SK-N-DZ (cell line): Measurements from ENCODE around the gene FBXO45. TPM values are rescaled to one million over a fixed set of nuclear protein-coding genes. Genes with fewer than 3 reads are reported as not detected.
"Not testable (repeated sequence)": the region's sequence is repeated elsewhere in the genome, so short reads cannot be mapped to it uniquely, and the experiment has no call there.

Experiments used
- DNase-seq: peaks from one replicate; pipeline ENCODE4 v3.0.0-alpha.2; 2015; ENCODE audit warnings: low spot score
- polyA plus RNA-seq, 2 experiments: library from polyadenylated mRNA; depleted of rRNA; stranded (reverse); fragments of >200 nt; gene quantifications; 2 replicates each; pipeline ENCODE4 v1.2.3, GENCODE V29; 2014

The FBXO45 gene
- 26.5 and 30.4 TPM in 2 replicates for polyA plus RNA-seq (2014; cell fraction: cytosol; rRNA removed)
- polyA plus RNA-seq (2014; cell fraction: nucleus; rRNA removed), result 10.2 and 11.2 TPM in 2 replicates

GRCh38 chr3:196568246-196569002 is at the start of gene FBXO45, which contains the start of gene WDR53:
TSS of gene FBXO45 (plus strand) at chr3:196568660. CDS start at chr3:196568985, 325 bp downstream.
TSS of gene WDR53 (minus strand) at chr3:196568554. CDS start at chr3:196561475, 7,079 bp downstream.
- peak; percentile 94 for DNase-seq

GRCh38 chr3:196518966-196519717 is 49.3 kb upstream of the FBXO45 start:
- peak; percentile 45 for DNase-seq

- no peak for DNase-seq
Observed at GRCh38 chr3:196519718-196520082, 48.8 kb upstream of the FBXO45 start.

- not testable (repeated sequence) for DNase-seq
Observed at GRCh38 chr3:196521291-196521690, 47.2 kb upstream of the FBXO45 start.

- DNase-seq, result no peak
Observed at GRCh38 chr3:196523841-196524240, 44.6 kb upstream of the FBXO45 start.

DNA sequence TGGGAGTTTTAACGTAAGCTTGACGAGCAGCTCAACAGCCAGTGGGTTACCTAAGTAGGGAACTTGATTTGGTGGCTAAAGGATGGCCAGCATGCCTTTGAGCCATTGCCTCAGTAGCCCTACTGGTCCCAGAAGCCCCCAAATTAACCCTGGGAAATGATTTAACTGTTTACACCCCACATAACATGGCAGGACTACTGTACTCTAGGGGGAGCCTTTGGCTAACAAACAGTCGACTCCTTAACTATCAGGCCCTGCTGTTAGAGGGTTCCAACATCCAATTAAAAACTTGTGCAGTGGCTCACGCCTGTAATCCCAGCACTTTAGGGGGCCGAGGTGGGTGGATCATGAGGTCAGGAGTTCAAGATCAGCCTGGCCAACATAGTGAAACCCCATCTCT is 43.9 kb upstream of the FBXO45 start:
- DNase-seq, result no peak

DNA sequence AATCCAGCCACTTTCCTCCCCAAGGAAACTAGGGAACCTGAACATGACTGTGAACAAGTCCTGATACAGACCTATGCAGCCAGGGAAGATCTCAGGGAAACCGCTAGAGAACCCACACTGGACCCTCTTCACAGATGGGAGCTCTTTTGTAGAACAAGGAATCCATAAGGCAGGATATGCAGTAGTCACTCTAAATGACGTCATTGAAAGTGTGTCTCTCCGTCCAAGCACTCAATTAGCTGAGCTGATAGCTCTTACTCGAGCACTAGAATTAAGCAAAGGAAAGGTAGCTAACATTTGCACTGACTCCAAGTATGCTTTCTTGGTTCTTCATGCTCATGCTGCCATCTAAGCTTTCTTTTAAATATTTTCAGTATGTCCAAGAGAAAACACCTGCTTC is 43.3 kb upstream of the FBXO45 start:
- no peak for DNase-seq

- peak; percentile 46 for DNase-seq
Observed at GRCh38 chr3:196528639-196529233, 39.7 kb upstream of the FBXO45 start.

- no peak for DNase-seq
Observed at GRCh38 chr3:196531418-196531817, 37.0 kb upstream of the FBXO45 start.

DNA sequence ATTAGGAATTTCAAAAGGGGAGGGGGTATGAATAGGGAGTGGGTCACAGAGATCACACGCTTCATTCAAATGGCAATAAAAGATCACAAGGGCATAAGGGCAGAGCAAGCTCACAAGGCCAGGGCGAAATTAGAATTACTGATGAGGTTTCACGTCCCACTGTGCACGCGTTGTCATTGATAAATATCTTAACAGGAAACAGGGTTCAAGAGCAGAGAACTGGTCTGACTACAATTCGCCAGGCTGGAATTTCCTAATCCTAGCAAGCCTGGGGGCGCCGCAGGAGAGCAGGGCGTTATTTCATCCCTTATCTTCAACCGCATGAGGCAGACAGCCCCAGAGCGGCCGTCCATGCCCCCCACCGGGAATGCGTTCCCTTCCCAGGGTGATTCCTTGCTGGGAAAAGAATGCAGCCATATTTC is 35.2 kb upstream of the FBXO45 start:
- DNase-seq, result no peak

DNA sequence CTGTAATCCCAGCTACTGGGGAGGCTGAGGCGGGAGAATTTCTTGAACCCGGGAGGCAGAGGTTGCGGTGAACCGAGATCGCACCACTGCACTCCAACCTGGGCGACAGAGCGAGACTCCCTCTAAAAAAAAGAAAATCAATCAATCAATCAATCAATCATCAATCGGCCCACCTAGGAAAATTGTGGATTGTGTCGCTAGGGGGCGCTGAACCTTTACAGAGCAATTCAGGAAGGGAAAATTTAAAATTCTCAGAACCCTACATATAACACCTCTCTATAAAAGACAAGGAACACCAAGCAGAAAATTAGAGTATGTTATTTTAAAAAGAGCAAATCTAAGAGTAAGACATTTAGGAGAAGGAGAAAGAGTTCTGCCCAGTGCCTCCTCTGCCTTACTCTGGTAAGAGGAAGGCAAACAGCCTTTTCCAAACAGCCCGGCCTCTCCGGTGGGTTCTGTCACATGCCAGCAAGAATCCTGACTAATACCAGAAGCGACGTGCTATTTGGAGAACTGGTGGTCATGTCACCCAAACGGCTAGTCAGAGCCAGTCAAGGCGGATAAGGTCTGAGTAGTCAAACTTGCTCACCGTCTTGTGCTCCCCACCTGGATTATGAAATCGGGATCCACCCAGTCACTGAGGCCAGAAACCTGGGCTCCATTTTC is 31.0 kb upstream of the FBXO45 start:
- DNase-seq, result no peak

DNA sequence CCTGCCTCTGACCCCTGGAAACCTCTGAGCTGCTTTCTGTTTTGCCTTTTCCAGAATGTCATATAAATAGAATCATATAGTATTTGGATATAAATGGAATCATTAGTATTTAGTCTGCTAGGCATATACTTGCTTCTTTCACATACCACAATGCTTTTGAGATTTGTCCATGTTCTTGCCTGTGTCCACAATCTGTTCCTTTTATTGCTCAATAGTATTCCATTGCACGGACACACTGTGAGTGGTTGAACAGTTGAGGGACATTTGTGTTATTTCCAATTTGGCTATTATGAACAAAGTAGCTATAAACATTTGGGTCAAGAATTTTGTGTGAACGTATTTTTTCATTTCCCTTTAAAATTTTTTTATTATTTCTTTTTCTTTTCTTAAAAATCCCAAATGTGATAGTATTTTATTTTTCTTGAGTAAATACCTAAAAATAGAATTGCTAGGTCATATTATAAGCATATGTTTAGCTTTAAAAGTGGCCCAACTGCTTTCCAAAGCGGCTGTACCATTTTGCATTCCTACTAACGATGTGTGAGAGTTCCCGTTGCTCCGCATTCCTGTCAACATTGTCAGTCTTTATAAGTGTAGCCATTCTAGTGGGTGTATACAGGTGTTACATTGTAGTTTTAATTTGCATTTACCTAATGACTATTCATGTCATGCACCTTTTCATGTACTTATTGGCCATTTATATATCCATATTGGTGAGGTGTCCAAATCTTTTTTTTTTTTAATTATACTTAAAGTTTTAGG is 26.6 kb upstream of the FBXO45 start:
- DNase-seq, result no peak

- DNase-seq, result no peak
Observed at GRCh38 chr3:196544491-196544992, 23.9 kb upstream of the FBXO45 start.

- DNase-seq, result no peak
Observed at GRCh38 chr3:196546537-196546936, 21.9 kb upstream of the FBXO45 start.

- DNase-seq, result no peak
Observed at GRCh38 chr3:196547067-196547466, 21.4 kb upstream of the FBXO45 start.

- not testable (repeated sequence) for DNase-seq
Observed at GRCh38 chr3:196549312-196549711, 19.1 kb upstream of the FBXO45 start.

GRCh38 chr3:196550172-196550571 is 18.3 kb upstream of the FBXO45 start:
- not testable (repeated sequence) for DNase-seq

GRCh38 chr3:196552253-196552652 is 16.2 kb upstream of the FBXO45 start:
- no peak for DNase-seq

DNA sequence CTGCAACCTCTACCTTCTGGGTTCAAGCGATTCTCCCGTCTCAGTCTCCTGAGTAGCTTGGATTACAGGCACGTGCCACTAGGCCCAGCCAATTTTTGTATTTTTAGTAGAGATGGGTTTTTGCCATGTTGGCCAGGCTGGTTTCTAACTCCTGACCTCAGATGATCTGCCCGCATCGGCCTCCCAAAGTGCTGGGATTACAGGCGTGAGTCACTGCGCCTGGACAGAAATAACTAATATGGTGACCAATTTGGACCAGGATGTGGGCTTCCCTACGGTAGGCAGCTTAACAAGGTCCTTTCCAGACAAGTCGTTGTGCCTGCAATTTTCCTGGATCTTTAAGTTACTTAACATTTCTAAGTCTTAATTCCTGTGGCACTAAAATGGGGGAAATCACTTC is 14.9 kb upstream of the FBXO45 start:
- no peak for DNase-seq

DNA sequence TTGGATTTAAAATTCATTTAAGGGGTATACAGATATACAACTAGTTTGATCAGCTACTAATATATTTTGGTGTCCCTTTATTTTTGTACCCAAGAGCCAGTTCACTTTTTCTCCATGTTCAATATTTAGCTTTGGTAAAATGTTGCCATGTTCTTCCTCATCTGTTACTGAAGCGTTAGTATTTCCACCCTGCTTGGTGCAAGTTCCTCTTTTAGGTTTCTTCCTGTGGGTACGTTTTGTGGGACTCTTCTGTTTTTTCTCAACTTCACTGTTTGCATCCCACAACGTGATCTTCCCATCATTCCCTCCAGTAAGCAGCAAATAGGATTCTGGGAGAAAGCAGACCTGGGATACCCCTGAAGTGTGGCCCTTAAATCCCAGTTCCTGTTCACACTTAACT is 14.3 kb upstream of the FBXO45 start:
- DNase-seq, result no peak

DNA sequence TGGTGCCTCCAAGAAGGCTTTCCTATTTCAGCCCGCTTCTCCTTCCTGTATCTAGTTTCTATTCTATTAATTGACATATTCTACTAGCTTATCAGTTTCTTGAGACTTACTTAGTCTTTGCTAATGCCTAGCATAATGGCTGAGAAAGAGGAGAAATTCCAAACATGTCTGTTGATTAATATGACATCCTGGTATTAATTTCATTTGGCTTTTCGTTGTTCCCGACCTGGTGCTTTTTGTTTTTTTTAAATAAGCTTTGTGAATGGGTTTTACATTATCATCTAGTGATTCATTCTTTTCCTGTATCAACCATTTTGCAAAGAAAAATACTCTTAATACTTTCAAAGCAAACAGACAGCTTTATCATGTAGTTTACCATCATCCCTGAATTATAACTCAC is 13.2 kb upstream of the FBXO45 start:
- no peak for DNase-seq
